ENCODE data around the gene STAP1. TPM values are rescaled to one million over a fixed set of nuclear protein-coding genes. Genes with fewer than 3 reads are reported as not detected.

STAP1 gene
- total and polyA plus RNA-seq, 4 donors, result 0.39 to 2.4 (median 0.56) TPM

DNA sequence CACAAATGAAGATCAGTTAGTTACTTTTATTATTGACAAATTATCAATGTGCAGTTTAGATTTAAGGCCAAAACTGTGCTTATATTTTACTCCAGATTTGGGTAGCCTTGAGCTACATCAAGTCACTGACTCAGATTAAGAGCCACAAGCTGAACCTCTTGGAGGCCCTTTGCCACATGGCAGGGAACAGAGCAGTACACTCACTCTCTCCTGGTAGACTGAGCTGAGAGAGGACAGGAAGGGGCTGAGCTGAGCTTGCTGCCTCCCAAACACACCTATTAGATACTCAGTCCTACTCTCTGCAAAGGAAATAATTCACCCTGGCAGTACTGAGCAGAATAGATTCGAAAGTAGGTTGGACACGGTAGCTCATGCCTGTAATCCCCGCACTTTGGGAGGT lies 7.8 kb downstream of the STAP1 start:
- Histone ChIP-seq H3K9me3 (ENCODE audit: control insufficient read depth in 4 of 4, insufficient read depth in 3 of 4, low read length in 3 of 4) (no peaks in the 10 kb centered on the region), H3K36me3 (ENCODE audit: control insufficient read depth in 4 of 4, insufficient read depth in 4 of 4, low read length in 4 of 4) (no peaks in the 10 kb centered on the region), H3K9ac (ENCODE audit: insufficient read depth in 1 of 2, low read length in 2 of 2) (no peak overlapping the region), H3K4me3 (no peak overlapping the region), H3K27ac (ENCODE audit: low read depth in 1 of 2, low read length in 1 of 2) (no peak overlapping the region), H3K27me3 (ENCODE audit: control insufficient read depth in 3 of 3, insufficient read depth in 3 of 3, low read length in 2 of 3) (no peaks in the 10 kb centered on the region), H3K4me1 (ENCODE audit: control insufficient read depth in 5 of 5, insufficient read depth in 5 of 5, low read length in 5 of 5) (no peaks in the 10 kb centered on the region)
- WGBS, 2 donors, result 96 to 97% methylated on average over 3 of the region's 3 CpGs
- TF ChIP-seq CTCF (IDR thresholded peaks at IDR 0.05; ENCODE audit: control extremely low read depth, extremely low read depth), result no peak
- ATAC-seq (ENCODE audit: insufficient read depth, low FRiP score), result no peak
- no peak for DNase-seq

DNA sequence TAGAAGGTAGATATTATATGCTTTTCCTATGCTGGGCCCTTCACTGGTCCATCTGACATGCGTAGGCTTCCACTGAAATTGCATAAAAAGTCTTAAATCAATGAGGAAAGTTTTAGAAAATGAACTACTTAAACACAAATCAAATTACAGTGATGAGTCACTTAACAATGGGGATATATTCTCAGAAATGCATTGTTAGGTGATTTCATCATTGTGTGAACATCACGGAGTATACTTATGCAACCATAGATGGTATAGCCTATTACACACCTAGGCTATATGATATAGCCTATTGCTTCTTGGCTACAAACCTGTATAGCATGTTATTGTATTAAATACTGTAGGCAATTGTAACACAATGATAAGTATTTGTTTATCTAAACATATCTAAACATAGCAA lies 10.3 kb downstream of the STAP1 start:
- Histone ChIP-seq H3K9ac (ENCODE audit: insufficient read depth in 1 of 2, low read length in 2 of 2) (no peak overlapping the region), H3K27me3 (ENCODE audit: control insufficient read depth in 3 of 3, insufficient read depth in 3 of 3, low read length in 2 of 3) (no peaks in the 10 kb centered on the region), H3K9me3 (ENCODE audit: control insufficient read depth in 4 of 4, insufficient read depth in 3 of 4, low read length in 3 of 4) (no peaks in the 10 kb centered on the region), H3K4me1 (ENCODE audit: control insufficient read depth in 5 of 5, insufficient read depth in 5 of 5, low read length in 5 of 5) (no peaks in the 10 kb centered on the region), H3K36me3 (ENCODE audit: control insufficient read depth in 4 of 4, insufficient read depth in 4 of 4, low read length in 4 of 4) (no peaks in the 10 kb centered on the region), H3K27ac (ENCODE audit: low read depth in 1 of 2, low read length in 1 of 2) (no peak overlapping the region), H3K4me3 (no peak overlapping the region)
- WGBS, 2 donors, result 69 to 87% methylated on average over 2 of the region's 2 CpGs
- ATAC-seq (ENCODE audit: insufficient read depth, low FRiP score) (no peak), DNase-seq (no peak)
- no peak for TF ChIP-seq CTCF (IDR thresholded peaks at IDR 0.05; ENCODE audit: control extremely low read depth, extremely low read depth)

GRCh38 chr4:67570537-67570936 lies 12.0 kb downstream of the STAP1 start:
- H3K9ac ChIP-seq (ENCODE audit: insufficient read depth in 1 of 2, low read length in 2 of 2), result no peak overlapping the region
- no peak for ATAC-seq (ENCODE audit: insufficient read depth, low FRiP score)
- 97 to 100% methylated on average over 1 of the region's 1 CpG for WGBS, 2 donors
- H3K4me1 ChIP-seq (ENCODE audit: control insufficient read depth in 5 of 5, insufficient read depth in 5 of 5, low read length in 5 of 5), result no peaks in the 10 kb centered on the region
- no peak for DNase-seq
- H3K4me3 ChIP-seq, result no peak overlapping the region
- no peak overlapping the region for H3K27ac ChIP-seq (ENCODE audit: low read depth in 1 of 2, low read length in 1 of 2)
- H3K9me3 ChIP-seq (ENCODE audit: control insufficient read depth in 4 of 4, insufficient read depth in 3 of 4, low read length in 3 of 4), result no peaks in the 10 kb centered on the region
- TF ChIP-seq CTCF (IDR thresholded peaks at IDR 0.05; ENCODE audit: control extremely low read depth, extremely low read depth), result no peak
- H3K27me3 ChIP-seq (ENCODE audit: control insufficient read depth in 3 of 3, insufficient read depth in 3 of 3, low read length in 2 of 3), result no peaks in the 10 kb centered on the region
- H3K36me3 ChIP-seq (ENCODE audit: control insufficient read depth in 4 of 4, insufficient read depth in 4 of 4, low read length in 4 of 4), result no peaks in the 10 kb centered on the region

DNA sequence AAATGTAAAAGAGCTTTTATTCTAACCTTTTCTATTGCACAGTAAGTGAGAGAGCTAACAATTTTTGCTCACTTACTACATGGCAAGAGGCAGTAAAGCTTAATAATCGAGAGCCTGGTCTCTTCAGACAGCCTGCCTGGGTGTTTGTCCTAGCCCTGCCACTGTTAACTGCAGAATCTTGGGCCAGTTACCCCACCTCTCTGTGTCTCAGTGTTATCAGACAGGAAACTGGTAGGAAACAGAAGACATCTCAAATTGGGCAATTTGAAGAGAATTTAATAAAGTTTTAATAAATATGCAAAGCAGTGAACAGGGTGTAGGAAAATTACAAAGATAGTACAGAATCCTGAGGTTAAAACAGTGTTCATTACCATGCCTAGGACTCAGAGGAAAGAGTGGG lies 13.4 kb downstream of the STAP1 start:
- Histone ChIP-seq H3K9me3 (ENCODE audit: control insufficient read depth in 4 of 4, insufficient read depth in 3 of 4, low read length in 3 of 4) (no peaks in the 10 kb centered on the region), H3K27ac (ENCODE audit: low read depth in 1 of 2, low read length in 1 of 2) (no peak overlapping the region), H3K4me3 (no peak overlapping the region), H3K9ac (ENCODE audit: insufficient read depth in 1 of 2, low read length in 2 of 2) (no peak overlapping the region), H3K36me3 (ENCODE audit: control insufficient read depth in 4 of 4, insufficient read depth in 4 of 4, low read length in 4 of 4) (no peaks in the 10 kb centered on the region), H3K4me1 (ENCODE audit: control insufficient read depth in 5 of 5, insufficient read depth in 5 of 5, low read length in 5 of 5) (no peaks in the 10 kb centered on the region), H3K27me3 (ENCODE audit: control insufficient read depth in 3 of 3, insufficient read depth in 3 of 3, low read length in 2 of 3) (no peaks in the 10 kb centered on the region)
- WGBS, 2 donors, result 19 to 45% methylated on average over 1 of the region's 1 CpG
- ATAC-seq (ENCODE audit: insufficient read depth, low FRiP score) (no peak), DNase-seq (no peak)
- TF ChIP-seq CTCF (IDR thresholded peaks at IDR 0.05; ENCODE audit: control extremely low read depth, extremely low read depth), result no peak

Measured in lung (tissue), 12 donors.